PC-3 (cell line): ENCODE results near the gene CTNNBIP1.

Experiments used
- EZH2 ChIP-seq: fragments of 300-600 bp; sonication (generic); IDR thresholded peaks from one replicate; pipeline ENCODE4 v1.6.1; 2017; ENCODE audit warnings: antibody characterized with exemption, mild to moderate bottlenecking, low read length; ENCODE audit not compliant: unreplicated experiment
- TF ChIP-seq, protein P1 (sequence below): fragments of 300-600 bp; sonication (generic); conservative IDR thresholded peaks from 2 replicates; pipeline ENCODE4 v1.5.1; 2017; ENCODE audit warnings: antibody characterized with exemption, low read depth, mild to moderate bottlenecking, low read length

- no peak for TF ChIP-seq EZH2
- TF ChIP-seq, protein P1, sequence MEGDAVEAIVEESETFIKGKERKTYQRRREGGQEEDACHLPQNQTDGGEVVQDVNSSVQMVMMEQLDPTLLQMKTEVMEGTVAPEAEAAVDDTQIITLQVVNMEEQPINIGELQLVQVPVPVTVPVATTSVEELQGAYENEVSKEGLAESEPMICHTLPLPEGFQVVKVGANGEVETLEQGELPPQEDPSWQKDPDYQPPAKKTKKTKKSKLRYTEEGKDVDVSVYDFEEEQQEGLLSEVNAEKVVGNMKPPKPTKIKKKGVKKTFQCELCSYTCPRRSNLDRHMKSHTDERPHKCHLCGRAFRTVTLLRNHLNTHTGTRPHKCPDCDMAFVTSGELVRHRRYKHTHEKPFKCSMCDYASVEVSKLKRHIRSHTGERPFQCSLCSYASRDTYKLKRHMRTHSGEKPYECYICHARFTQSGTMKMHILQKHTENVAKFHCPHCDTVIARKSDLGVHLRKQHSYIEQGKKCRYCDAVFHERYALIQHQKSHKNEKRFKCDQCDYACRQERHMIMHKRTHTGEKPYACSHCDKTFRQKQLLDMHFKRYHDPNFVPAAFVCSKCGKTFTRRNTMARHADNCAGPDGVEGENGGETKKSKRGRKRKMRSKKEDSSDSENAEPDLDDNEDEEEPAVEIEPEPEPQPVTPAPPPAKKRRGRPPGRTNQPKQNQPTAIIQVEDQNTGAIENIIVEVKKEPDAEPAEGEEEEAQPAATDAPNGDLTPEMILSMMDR, result no peak
Observed at GRCh38 chr1:9826087-9826486, 84.0 kb downstream of the CTNNBIP1 start.
